ENCODE results near the gene CGREF1.

CGREF1 gene

GRCh38 chr2:27067385-27067784, 51.5 kb downstream of the CGREF1 start:
- WGBS = 95% methylated on average over 5 of the region's 5 CpGs
- Histone ChIP-seq H3K36me3 (ENCODE audit: insufficient read depth, low read length) (peaks cover 63% of the 10 kb centered on the region), H3K9me3 (ENCODE audit: insufficient read depth, low read depth, low read length) (no peaks in the 10 kb centered on the region), H3K4me1 (ENCODE audit: insufficient read depth, low read length) (peaks cover 9% of the 10 kb centered on the region; the same call in 1 of the 2 replicates), H3K4me3 (ENCODE audit: low read length) (no peak overlapping the region), H3K27me3 (ENCODE audit: insufficient read depth, low read length) (no peaks in the 10 kb centered on the region), H3K9ac (ENCODE audit: low read depth, low read length) (no peak overlapping the region), H3K27ac (ENCODE audit: low read depth, low read length) (no peak overlapping the region)

GRCh38 chr2:27065128-27065527, 53.8 kb downstream of the CGREF1 start:
- Histone ChIP-seq H3K4me3 (ENCODE audit: low read length) (no peak overlapping the region), H3K9ac (ENCODE audit: low read depth, low read length) (no peak overlapping the region), H3K36me3 (ENCODE audit: insufficient read depth, low read length) (peaks cover 69% of the 10 kb centered on the region), H3K9me3 (ENCODE audit: insufficient read depth, low read depth, low read length) (no peaks in the 10 kb centered on the region), H3K27ac (ENCODE audit: low read depth, low read length) (no peak overlapping the region), H3K4me1 (ENCODE audit: insufficient read depth, low read length) (0 out of 2 replicates have a peak, but pooled peaks cover 2% of the 10 kb centered on the region), H3K27me3 (ENCODE audit: insufficient read depth, low read length) (no peaks in the 10 kb centered on the region)
- 98% methylated on average over 3 of the region's 3 CpGs for WGBS

DNA sequence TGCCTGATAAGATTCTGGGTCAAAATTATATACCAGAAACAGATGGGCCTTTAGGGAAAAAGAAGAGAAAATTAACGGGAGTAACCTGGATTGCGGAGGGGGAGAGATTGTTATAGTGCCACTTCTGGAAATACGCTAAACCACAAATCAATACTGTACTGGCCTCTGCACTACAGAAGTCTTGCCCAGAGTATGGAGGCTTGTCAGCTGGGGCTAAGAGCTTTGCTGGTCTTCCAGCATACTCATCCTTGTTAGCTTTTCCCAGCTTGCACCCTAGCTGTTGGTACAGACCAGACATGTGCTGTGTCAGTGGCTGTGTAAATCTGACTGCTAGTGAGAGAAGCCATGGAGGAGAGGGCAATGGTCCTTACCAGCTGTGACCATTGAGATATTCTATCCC, 58.6 kb downstream of the CGREF1 start:
- WGBS = 98% methylated on average over 3 of the region's 3 CpGs
- no peaks in the 10 kb centered on the region for H3K27me3 ChIP-seq (ENCODE audit: insufficient read depth, low read length)
- peaks cover 62% of the 10 kb centered on the region for H3K36me3 ChIP-seq (ENCODE audit: insufficient read depth, low read length)

DNA sequence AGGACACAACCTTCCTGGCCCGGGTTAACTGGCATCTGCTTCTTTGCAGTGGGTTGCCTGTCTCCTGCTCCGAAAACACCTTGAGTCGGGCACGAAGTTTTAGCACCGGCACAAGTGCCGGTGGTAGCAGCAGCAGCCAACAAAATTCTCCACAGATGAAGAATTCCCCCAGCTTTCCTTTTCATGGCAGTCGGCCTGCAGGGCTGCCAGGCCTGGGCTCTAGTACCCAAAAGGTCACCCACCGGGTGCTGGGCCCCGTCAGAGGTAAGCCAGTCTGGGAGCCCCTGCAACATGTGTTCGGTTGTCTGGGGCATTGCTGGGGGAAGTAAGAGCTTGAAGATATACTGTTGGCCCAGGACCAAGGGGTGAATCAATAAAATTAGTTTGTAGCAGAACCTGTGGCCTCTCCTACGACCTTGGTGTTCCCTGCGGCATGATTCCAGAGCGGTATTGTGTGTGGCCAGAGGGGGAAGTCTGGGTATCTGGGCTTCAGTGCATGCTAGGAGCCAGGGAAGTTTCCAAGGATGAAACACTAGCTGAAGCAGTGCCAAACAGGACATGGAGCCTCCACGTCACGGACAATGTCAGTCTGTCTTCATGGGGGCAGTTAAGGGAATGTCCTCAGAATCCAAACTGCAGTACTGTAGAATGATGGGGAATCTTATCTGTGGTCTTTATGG, 59.6 kb downstream of the CGREF1 start:
- H3K36me3 ChIP-seq (ENCODE audit: insufficient read depth, low read length) = peaks cover 67% of the 10 kb centered on the region
- 94% methylated on average over 15 of the region's 15 CpGs for WGBS
- H3K27me3 ChIP-seq (ENCODE audit: insufficient read depth, low read length) = no peaks in the 10 kb centered on the region
- no peak overlapping the region for H3K27ac ChIP-seq (ENCODE audit: low read depth, low read length)
- H3K9me3 ChIP-seq (ENCODE audit: insufficient read depth, low read depth, low read length) = no peaks in the 10 kb centered on the region
- no peak overlapping the region for H3K9ac ChIP-seq (ENCODE audit: low read depth, low read length)
- no peaks in the 10 kb centered on the region for H3K4me1 ChIP-seq (ENCODE audit: insufficient read depth, low read length)
- no peak overlapping the region for H3K4me3 ChIP-seq (ENCODE audit: low read length)

More for the DNA sequence above, 58.6 kb downstream of the CGREF1 start:
- Histone ChIP-seq H3K4me1 (ENCODE audit: insufficient read depth, low read length) (no peaks in the 10 kb centered on the region), H3K4me3 (ENCODE audit: low read length) (no peak overlapping the region), H3K9ac (ENCODE audit: low read depth, low read length) (no peak overlapping the region), H3K9me3 (ENCODE audit: insufficient read depth, low read depth, low read length) (no peaks in the 10 kb centered on the region), H3K27ac (ENCODE audit: low read depth, low read length) (no peak overlapping the region)

GRCh38 chr2:27058210-27058609, 60.7 kb downstream of the CGREF1 start:
- no peaks in the 10 kb centered on the region for H3K4me1 ChIP-seq (ENCODE audit: insufficient read depth, low read length)
- 92% methylated on average over 10 of the region's 10 CpGs for WGBS
- H3K27me3 ChIP-seq (ENCODE audit: insufficient read depth, low read length) = no peaks in the 10 kb centered on the region
- peaks cover 74% of the 10 kb centered on the region for H3K36me3 ChIP-seq (ENCODE audit: insufficient read depth, low read length)
- H3K4me3 ChIP-seq (ENCODE audit: low read length) = no peak overlapping the region
- no peak overlapping the region for H3K9ac ChIP-seq (ENCODE audit: low read depth, low read length)
- H3K9me3 ChIP-seq (ENCODE audit: insufficient read depth, low read depth, low read length) = no peaks in the 10 kb centered on the region
- no peak overlapping the region for H3K27ac ChIP-seq (ENCODE audit: low read depth, low read length)

GRCh38 chr2:27057184-27057583, 61.7 kb downstream of the CGREF1 start:
- Histone ChIP-seq H3K9ac (ENCODE audit: low read depth, low read length) (no peak overlapping the region), H3K27me3 (ENCODE audit: insufficient read depth, low read length) (no peaks in the 10 kb centered on the region), H3K27ac (ENCODE audit: low read depth, low read length) (no peak overlapping the region), H3K4me1 (ENCODE audit: insufficient read depth, low read length) (no peaks in the 10 kb centered on the region), H3K4me3 (ENCODE audit: low read length) (no peak overlapping the region), H3K36me3 (ENCODE audit: insufficient read depth, low read length) (peaks cover 65% of the 10 kb centered on the region), H3K9me3 (ENCODE audit: insufficient read depth, low read depth, low read length) (no peaks in the 10 kb centered on the region)
- WGBS = 94% methylated on average over 3 of the region's 6 CpGs

DNA sequence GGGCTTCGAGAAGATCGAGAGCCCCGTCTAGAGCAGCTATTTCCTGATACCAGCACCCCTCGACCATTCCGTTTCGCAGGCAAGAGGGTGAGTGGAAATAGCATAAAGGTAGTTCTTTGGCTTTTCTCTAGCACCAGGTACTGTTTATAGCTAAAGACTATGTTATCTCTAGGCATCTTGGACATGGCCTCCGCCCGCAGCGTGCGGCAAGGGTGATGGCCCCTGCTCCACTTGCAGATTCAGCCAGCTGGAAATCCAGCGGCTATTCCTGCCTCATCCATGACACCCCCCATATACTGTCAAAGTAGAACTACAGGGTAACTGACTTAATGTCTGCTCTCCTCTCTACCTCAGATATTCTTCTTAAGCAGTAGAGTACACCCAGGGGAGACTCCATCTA, 64.2 kb downstream of the CGREF1 start:
- Histone ChIP-seq H3K27me3 (ENCODE audit: insufficient read depth, low read length) (no peaks in the 10 kb centered on the region), H3K4me1 (ENCODE audit: insufficient read depth, low read length) (no peaks in the 10 kb centered on the region), H3K9ac (ENCODE audit: low read depth, low read length) (no peak overlapping the region), H3K36me3 (ENCODE audit: insufficient read depth, low read length) (peaks cover 55% of the 10 kb centered on the region), H3K27ac (ENCODE audit: low read depth, low read length) (no peak overlapping the region), H3K9me3 (ENCODE audit: insufficient read depth, low read depth, low read length) (no peaks in the 10 kb centered on the region), H3K4me3 (ENCODE audit: low read length) (no peak overlapping the region)
- 96% methylated on average over 11 of the region's 11 CpGs for WGBS

DNA sequence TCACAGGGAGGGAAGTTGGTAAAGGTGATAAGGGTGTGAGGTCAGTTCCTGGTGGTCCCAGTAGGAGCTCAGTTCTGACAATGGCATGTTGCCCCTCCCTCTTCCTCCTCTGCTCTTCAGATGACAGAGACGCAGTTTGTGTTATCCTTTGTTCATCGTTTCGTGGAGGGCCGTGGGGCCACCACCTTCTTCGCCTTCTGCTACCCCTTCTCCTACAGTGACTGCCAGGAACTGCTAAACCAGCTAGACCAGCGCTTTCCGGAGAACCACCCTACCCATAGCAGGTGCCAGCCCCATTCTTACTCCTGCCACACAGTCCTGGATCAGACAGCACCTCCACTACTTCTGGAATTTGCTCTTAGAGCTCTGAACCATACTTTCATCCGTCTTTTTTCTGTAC, 65.2 kb downstream of the CGREF1 start:
- no peak overlapping the region for H3K27ac ChIP-seq (ENCODE audit: low read depth, low read length)
- H3K36me3 ChIP-seq (ENCODE audit: insufficient read depth, low read length) = peaks cover 46% of the 10 kb centered on the region
- H3K9me3 ChIP-seq (ENCODE audit: insufficient read depth, low read depth, low read length) = no peaks in the 10 kb centered on the region
- no peaks in the 10 kb centered on the region for H3K27me3 ChIP-seq (ENCODE audit: insufficient read depth, low read length)
- no peak overlapping the region for H3K4me3 ChIP-seq (ENCODE audit: low read length)
- H3K4me1 ChIP-seq (ENCODE audit: insufficient read depth, low read length) = no peaks in the 10 kb centered on the region
- H3K9ac ChIP-seq (ENCODE audit: low read depth, low read length) = no peak overlapping the region
- 81% methylated on average over 8 of the region's 8 CpGs for WGBS

- Histone ChIP-seq H3K4me3 (ENCODE audit: low read length) (no peak overlapping the region), H3K27ac (ENCODE audit: low read depth, low read length) (no peak overlapping the region), H3K4me1 (ENCODE audit: insufficient read depth, low read length) (no peaks in the 10 kb centered on the region), H3K9me3 (ENCODE audit: insufficient read depth, low read depth, low read length) (no peaks in the 10 kb centered on the region), H3K27me3 (ENCODE audit: insufficient read depth, low read length) (no peaks in the 10 kb centered on the region), H3K9ac (ENCODE audit: low read depth, low read length) (no peak overlapping the region), H3K36me3 (ENCODE audit: insufficient read depth, low read length) (peaks cover 42% of the 10 kb centered on the region)
- 86% methylated on average over 11 of the region's 11 CpGs for WGBS
Observed at GRCh38 chr2:27053321-27053720, 65.6 kb downstream of the CGREF1 start.

- 2% methylated on average over 21 of the region's 24 CpGs for WGBS
- Histone ChIP-seq H3K27me3 (ENCODE audit: insufficient read depth, low read length) (no peaks in the 10 kb centered on the region), H3K4me1 (ENCODE audit: insufficient read depth, low read length) (no peaks in the 10 kb centered on the region), H3K36me3 (ENCODE audit: insufficient read depth, low read length) (peaks cover 37% of the 10 kb centered on the region), H3K27ac (ENCODE audit: low read depth, low read length) (no peak overlapping the region), H3K9me3 (ENCODE audit: insufficient read depth, low read depth, low read length) (no peaks in the 10 kb centered on the region), H3K9ac (ENCODE audit: low read depth, low read length) (peak overlapping the region; percentile 84), H3K4me3 (ENCODE audit: low read length) (peak overlapping the region; percentile 66)
Observed at GRCh38 chr2:27051902-27052645, 66.9 kb downstream of the CGREF1 start.

DNA sequence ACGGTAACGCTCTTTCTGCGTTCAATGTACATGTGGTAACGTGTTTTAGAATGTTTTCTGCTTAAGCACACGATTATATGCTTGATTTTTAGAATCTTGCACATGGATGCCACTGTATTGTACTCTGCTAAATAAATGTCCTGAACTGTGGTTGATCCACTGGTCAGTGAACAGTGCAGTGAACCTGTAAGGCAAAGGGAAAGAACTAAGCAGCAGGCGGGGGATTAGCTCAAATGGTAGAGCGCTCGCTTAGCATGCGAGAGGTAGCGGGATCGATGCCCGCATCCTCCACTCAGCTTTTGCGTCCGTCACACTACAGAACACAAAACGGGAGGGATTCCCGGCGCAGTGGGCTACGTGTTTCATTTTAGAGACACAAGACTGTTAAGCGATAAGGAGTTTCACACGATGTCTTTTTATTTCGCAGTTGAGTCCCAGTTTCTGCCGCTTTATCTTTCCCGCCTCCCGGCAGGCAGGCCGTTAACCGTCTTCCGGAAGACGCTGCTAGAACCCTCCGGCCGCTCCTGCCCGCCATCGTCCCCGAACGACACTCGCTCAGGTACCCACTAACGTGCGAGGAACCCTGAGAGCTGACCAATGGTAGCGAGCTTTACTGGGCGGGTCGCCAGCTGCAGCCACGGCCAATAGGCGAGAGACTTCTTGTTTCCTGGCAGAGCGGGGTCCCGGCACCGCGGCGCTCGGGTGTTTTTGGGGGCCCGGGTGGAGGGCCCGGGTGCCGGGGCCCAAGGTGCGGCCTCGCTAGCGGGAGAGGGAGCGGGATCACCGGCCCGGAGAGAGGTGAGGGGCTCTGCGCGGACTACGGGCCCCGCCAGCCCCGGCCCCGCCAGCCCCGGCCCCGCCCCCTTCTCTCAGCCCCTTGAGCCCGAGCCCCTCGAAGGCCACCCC, 67.7 kb downstream of the CGREF1 start, which contains the start of gene AGBL5:
Gene AGBL5, plus strand, starts transcription at position 673 of the 906 bp plus-strand sequence. CDS start 1,291 bp downstream, outside the sequence.
- Histone ChIP-seq H3K4me3 (ENCODE audit: low read length) (peak within 1 kb of the TSS; percentile 66), H3K27ac (ENCODE audit: low read depth, low read length) (peak within 1 kb of the TSS; percentile 67), H3K4me1 (ENCODE audit: insufficient read depth, low read length) (no peaks in the 10 kb centered on the region), H3K9me3 (ENCODE audit: insufficient read depth, low read depth, low read length) (no peaks in the 10 kb centered on the region), H3K9ac (ENCODE audit: low read depth, low read length) (peak within 1 kb of the TSS; percentile 84), H3K27me3 (ENCODE audit: insufficient read depth, low read length) (no peaks in the 10 kb centered on the region), H3K36me3 (ENCODE audit: insufficient read depth, low read length) (peaks cover 29% of the 10 kb centered on the region)
- under 1% methylated on average over 67 of the region's 67 CpGs for WGBS

Measured in HUES64 (cell line).